ENCODE measurements around the gene GK2.

Gene GK2

DNA sequence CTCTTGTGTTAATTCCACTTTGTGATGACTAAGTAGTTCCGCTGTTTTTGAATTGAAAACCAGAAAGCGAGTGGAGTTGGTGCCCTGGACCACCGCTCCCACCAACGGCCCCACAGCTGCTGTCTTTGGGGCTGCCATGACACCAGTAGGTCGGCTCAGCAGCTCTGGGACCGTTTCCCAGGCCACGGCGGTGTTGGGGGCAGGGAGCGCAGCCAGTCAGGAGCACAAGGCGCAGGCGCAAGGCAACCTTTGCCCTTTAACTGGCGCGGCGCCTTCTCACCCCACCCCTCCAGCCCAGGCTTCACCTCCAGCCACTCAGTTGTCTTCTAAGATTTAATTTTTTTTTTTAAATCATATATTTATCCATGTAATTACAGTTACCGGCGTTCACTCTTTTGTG lies at the start of gene GK2:
TSS of gene GK2 (minus strand) at position 166 of the 400 bp plus-strand sequence. CDS start at position 138, 28 bp downstream.
- no peak for DNase-seq

DNA sequence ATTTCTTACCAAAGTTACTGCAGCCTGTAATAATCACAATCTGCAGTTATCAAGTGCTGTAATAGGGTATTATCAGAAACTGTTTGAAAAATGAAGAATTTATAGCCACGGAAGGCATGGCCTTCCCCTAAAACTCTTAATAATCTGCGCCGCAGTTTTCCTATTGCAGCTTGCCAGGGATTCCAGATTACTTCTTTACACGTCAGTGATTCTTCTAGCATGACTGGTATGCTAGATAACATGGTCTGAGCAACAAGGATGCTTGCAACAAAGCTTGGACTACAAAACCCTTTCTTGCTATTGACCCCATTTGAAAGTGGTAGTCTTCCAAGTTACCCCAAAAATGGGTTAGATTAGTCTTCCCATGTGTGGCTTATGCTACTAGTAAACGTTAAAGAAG lies 47.2 kb upstream of the GK2 start:
- DNase-seq = no peak

DNA sequence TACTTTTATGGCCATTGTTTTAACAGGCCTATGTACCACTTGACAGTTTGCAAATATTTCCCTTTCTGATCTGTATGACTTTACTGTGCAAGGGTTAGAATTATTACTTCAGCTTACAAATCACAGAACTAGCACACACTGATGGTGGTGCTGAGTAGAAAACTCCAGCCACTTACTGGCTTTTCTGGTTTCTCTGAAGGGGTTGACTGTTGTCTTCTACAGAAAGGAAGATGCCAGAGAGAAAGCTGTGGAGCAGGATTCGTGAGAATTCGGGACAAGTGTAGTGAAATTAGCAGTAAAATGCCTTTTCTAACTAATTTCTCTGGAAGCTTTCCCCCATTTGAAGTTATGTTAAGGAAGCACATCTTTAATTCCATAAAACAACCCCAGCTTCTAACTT lies 46.6 kb upstream of the GK2 start:
- DNase-seq = no peak

DNA sequence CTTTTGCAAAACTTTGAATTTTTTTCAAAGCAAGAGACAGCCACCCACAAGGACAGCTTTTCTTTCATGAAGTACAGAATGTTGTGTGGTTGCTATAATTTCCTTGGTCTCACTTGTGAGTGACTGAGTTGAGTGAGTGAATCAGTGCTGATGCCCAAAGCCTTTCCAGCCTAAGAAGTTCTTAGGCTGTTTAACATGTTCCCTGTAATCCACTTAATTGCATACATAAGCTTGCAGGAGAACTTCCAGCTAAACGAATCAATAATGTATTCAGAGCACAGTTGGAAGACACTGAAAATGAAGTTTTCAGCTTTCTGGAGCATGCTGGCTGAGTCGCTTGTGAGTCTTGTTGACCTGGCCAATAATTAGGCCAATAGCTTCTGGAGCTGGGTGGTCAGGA lies 42.0 kb upstream of the GK2 start:
- DNase-seq = no peak

DNA sequence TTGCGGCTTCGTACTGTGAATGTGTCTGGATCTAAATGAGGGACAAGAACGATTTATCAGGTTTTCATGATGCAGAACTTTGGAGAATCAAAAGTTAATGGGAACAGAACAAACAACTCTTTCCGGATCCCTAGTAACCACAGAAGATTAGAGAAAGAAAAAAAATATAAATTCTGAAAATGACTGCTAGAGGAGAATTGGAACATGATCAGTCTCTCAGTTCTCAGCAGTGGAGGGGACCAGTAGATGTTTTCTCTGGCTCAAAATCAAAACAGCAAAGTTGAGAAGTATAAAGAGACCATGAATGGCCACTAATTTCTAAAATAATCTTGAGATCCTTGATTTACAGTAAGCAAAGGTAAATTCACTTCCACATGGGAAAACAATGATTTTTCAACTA lies 38.1 kb upstream of the GK2 start:
- DNase-seq = no peak

DNA sequence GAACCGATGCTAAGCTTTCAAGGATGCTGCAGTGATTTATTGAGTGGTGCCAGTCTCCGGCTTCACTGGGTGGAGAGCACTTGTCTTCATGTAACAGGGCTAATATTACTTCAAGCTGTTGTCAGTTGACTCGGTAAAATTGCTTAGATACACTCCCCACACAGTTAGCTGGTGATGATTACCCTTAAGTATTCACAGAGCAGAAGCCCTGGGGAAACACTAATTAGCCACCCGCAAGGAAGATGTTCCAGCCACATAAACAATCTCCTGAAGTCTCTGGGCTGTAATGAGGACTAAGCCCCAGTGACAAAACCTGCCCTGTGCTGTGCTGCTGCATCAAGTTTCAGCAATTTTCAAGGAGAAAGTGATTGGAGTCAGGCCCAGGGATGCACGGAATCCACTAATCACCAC lies 37.3 kb upstream of the GK2 start:
- no peak for DNase-seq

DNA sequence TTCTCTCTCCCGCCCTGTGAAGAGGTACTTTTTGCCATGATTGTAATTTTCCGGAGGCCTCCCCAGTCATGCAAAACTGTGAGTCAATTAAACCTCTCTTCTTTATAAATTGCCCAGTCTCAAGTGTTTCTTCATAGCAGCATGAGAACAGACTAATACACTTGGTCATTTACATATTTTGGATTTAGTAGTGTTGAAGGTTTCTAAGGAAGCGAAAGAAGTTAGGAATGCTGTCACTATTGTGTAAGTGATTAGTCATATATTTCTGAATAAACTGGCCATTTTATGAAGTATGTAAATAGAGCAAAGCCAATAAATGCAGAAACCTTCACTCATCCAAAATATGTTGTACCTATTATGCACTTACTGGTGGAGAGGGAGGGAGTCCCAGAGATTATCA lies 34.4 kb upstream of the GK2 start:
- no peak for DNase-seq

DNA sequence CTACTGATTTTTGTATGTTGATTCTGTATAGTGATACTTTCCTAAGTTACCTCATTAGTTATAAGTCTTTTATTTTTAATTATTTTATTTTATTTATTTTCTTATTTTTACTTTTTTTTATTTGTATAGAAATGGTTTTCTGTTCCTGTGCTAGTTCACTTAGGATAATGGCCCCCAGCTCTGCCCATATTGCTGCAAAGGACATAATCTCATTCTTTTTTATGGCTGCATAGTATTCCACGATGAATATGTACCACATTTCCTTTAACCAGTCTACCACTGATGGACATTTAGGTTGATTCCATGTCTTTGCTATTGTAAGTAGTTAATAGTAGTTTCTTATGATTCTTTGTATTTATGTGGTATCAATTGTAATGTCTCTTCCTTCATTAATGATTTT lies 31.5 kb upstream of the GK2 start:
- no peak for DNase-seq

DNA sequence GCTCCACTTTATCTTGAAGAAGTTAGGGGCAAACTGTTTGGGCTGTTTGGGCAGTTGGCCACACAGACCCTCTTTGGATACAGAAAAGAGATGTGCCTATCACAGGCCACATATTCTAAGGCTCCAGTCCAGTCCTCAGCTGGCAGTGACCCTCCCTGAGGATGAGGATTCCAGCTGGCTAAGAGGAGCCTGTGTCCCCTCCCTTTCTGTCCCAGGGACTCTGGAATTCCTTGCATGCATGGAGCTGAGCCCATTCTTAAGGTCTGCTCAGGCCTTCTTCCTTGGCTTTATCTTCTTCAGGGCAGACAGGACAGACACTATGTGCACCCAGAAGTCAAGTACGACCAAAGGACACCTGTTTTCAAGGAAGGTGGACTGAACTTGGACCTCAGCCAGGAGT lies 23.8 kb upstream of the GK2 start:
- no peak for DNase-seq

DNA sequence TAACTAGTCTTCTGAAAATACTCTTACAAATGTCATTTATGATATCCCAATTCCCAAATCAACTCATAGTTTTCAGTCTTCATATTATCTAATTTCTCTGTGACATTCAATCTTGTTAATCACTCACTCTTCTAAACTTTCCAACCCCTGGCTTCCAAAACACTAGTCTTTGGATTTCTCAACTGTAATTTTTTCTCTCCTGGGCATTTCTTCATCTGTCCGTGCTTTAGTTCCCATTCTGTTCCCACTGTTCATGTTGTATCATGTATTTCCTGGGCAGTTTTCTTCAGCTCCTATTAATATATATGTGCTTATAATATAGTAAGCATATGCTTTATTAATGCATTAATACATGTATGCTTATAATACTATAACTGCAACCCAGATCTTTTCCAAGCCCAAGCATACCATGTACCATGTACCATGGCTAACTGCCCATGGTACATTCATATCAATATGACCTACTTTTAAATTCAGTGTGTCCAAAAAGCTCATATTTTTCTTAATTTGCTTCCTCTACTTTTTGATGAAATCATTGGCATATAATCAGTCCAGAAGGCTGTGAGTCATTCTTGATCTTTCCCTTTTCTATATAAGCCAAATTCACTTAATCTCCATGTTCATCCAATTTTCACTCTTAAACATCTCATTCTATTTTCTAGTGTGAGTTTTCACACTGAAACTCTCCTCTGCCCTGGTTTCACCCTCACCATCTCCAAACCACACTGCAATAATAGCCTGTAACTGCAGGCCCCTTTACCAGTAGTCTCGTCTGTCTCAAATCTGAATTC lies 21.3 kb upstream of the GK2 start:
- no peak for DNase-seq

DNA sequence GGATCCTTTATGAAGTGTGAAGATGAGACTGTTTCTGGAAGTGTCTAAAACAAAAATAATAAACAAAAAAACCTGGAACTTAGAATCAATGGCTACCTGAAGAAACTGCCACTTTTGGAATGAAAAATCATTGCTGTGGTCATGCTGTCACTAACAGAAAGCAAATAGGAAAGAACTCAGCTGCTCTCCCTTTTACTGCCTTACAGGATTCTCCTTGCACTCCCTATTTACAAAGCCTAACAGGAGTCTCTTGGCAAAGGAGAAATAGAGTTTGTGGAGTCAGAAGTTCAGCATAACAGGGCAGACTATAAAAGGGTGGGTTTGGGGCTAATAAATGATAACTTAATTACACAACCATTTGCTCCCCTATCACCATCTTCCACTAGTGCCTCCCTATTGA lies 19.0 kb upstream of the GK2 start:
- DNase-seq = no peak

DNA sequence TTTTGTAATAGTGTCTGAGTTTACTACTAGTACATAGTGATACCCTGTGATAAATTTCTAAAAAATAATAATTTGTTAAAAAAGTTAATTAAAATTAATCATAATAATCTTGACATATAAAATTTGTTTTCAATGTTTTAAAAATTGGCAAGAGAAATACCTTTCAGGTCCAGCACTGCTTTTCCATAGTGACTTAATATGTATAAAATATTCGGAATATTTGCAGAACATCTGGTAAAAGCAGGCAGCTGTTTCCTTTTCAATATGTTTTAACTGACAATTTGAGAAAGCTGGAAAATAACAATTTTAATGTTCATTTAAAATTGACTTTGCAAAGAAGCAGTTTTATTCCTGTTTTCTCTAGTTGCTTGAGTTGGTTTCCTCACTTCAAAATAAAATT lies 17.6 kb upstream of the GK2 start:
- DNase-seq = no peak

DNA sequence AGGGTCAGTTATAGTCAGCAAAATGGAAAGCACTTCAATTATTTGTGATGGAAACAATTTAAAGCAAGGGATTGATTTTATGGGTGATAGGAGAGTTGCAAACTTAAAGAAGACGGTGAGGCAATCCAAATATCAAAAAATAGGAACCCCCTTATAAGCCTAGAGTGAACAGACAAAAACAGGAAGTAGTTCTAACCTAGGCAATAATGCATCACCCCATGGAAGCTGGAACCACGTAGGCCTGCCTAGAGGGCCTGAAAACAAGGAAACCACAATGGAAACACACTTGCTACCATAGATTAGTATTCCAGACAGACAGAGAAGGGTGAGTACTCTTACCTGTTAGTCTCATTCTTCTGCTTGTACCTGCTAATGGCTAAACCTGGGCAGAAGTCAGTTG lies 13.5 kb upstream of the GK2 start:
- no peak for DNase-seq

DNA sequence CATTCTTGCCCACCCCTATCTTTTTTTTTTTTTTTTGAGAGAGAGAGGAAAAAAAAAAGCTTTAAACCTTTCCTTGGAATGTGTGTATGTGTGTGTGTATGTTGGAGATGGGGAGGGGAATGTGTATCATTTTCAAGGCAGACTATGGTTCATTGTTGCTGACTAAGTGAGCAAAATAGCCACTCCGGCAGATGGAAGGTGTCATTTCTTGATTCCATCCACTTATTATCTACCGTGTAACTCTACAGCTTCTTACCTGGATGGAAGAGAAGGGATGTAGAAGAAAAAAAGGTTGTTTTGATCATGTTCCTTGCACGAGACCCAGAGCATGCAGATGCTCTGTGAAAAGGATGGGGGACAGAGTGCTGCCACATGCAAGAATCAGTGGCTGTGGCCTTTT lies 5.9 kb upstream of the GK2 start:
- no peak for DNase-seq

DNA sequence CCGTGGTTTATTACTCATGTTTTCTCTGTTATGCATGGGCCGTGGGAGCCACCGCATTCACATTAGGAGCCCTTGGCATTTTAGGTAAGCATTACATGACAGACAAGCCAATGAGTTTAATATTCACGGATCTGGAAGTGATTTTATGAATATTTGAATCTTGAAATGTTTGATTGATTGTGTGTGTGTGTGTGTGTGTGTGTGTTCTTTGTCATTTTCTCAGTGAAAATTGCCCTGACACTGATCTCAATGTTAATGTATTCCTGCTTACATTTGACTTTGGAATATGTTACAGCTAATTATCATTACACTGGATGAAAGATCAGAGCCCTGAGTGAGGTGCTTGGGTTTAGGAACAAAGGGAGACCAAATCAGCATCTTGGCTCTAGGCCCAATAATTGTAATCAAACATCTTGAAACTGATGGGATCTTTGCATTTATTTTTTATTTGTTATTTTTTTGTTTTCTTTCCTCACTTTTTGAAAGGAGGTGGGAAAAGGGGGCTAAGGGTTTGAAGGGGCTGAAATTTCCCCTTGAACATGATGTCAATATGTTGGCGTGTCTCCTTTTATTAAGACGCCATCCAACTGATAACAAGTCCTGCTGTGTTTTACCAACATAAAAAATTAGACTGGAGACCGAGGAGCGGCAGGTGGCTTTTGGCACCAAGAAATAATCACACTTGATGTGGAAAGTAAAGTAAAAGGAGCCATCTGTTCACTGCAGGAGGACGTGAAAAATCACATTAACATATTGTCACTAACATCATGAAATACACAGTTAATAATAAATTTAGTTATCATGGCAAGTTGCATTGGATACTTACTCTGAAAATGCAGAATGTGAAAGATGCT lies 5.2 kb upstream of the GK2 start:
- DNase-seq = no peak

DNA sequence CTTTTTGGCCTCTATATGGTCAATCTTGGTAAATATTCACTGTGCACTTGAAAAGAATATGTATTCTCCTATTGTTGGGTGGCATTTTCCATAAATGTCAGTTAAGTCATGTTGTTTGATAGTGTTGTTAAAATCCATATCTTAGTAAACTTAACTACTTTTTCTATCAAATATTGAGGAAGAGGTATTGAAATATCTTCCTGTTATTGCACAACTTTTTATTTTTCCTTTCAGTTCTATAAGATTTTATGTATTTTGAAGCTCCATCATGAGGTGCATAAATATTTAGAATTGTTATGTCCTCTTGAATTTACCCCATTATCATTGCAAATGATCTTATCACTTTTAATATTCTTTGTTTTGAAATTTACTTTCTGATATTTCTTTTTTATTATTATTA lies 3.4 kb downstream of the GK2 start:
- no peak for DNase-seq

DNA sequence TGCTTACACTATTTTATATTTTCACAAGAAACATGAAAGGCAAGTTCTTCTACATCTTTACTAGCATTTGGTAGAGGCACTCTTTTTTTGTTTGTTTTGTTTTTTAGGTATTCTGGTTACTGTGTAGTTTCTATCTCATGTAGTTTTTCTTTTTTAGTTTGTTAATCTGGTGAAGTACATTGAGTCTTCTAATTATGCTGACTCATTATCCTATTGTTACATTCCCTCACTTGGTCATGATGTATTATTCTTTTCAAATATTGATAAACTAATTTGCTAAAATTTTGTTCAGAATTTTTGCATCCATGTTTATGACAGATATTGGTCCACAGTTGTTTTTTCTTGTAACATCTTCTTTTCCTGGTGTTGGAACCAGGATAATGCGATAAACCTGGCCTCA lies 4.7 kb downstream of the GK2 start:
- no peak for DNase-seq

DNA sequence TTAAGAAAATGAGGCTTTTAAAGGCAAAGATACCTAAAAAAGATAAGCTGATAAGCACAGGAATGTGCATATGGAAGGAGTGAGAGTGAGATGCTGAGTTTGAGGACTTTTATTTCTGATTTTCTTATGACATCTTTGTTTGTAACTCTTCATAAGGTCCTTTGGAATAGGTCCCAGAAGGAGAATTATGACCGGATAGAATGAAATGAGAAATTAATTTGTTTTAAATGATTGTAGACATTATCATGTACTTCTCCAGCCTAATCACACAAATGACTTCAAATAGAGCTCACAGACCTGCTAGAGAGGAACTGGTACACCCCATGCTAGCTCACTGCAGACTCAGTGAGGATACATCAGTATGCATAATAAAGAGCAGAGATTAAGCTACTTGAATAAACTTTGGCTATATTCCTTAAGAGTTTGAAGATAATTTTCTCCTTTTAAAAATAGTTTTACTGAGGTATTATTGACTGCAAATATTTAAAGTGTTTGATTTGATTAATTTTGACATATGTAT lies 5.6 kb downstream of the GK2 start:
- no peak for DNase-seq

DNA sequence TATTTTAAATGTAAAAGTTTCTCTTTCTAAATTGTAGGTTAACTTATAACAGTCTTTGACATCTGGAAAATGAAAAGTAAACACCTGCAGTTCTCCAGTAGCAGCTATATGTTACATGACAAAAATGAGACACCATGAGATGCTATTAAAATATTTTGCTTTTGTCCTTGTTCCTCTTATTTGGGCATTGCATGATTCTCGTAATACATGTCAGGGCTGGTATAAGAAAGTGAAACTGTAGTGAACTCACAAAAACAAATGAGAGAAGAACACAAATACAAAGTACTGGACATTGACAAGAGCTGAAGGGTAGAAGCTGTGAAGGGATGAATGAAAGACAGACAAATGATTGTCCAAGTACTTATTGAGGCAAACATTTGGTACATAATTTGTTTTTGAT lies 9.0 kb downstream of the GK2 start:
- no peak for DNase-seq

DNA sequence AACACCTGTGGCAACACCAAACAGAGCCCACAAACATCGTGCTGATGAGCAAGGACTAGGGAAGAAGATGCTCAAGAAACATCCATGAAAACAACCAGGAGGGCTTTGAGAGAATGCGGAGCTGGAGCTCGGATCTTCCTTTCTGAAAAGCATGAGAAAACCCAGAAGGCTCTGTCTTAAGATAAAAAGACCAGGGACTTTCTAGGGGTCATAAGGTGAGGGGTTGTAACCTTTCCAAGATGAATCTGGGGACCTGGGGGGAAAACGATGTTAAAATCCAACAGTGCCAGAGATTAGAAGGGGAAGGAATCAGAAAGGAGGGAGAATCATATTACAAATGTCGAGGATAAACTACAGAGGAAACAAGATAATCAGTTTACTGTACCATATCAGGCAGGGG lies 10.1 kb downstream of the GK2 start:
- DNase-seq = no peak

DNA sequence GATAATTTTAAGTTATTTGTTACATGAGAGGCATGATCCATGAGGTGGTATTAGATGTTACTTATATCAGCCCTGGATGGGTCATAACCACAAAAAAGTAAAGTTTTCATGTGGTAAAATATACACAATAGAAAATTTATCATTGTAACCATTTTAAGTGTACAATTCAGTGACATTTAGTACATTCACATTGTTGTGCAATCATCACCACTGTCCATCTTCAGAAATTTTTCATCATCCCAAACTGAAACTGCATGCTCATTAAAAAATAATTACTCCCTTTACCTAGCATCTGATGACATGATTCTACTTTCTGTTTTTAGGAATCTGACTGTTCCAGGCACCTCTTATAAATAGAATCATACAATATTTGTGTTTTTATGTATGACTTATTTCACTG lies 11.2 kb downstream of the GK2 start:
- no peak for DNase-seq

DNA sequence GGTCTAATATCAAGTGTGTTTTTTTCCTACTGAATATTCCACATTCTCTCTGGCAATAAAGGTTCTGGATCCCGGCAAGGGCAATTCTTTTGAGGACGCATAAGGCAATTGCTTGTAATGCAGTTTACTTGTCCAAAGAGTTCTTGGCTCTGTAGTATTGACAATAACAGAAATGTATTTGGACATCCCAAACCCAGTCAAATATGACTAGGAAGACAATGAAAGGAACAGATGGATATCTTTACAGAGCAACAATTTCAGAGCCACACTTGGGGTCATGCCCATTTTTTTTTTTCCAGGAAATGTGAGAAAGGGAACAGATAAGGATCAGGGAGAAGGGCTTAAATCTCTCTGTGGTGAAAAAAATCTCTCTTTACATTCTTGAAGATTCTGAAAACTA lies 12.2 kb downstream of the GK2 start:
- DNase-seq = no peak

DNA sequence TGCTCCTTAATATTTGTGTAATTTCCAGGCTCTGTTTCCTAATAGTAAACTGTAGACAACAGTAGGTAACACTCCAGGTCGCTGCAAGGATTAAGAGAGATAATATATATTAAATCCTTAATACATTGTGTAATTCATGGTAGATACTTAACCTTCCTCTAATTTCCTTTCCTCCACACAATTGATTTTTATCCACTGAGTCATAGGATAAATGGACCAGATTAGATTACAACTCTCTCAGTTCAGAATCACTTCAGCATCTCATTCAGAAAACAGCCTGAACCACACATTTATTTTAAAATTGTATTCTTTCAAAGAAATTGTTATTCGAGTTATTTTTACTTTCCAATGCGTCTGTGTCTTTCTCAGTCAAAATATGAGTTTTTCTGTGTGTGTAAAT lies 17.1 kb downstream of the GK2 start:
- no peak for DNase-seq

DNA sequence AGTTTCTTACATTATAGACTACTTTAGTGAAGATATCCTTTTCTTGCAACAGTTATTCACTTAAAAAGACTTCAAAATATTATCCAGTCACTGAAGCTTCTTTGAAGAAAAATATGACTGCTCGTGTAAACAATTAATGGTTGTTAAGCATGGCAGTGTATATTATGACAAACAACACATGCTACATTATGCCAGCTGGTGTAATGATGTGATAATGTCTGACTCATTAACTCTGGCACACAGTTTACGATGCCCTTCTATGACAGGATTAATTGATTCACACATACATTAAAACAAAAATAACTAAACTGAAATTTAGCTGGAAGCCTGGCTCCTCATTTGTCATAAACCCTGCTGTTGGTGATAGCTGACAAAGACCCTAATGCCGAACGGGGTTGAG lies 22.4 kb downstream of the GK2 start:
- no peak for DNase-seq
